GM12891 (cell line): ENCODE measurements around the gene SAP30BP.

ENCODE experiments used
- POLR2A ChIP-seq: IDR thresholded peaks from 2 replicates; pipeline ENCODE4 v1.6.1; 2011; ENCODE audit warnings: low read depth, low read length, control low read depth
- POLR2AphosphoS5 ChIP-seq: IDR thresholded peaks from 2 replicates; pipeline ENCODE4 v1.6.1; 2011; ENCODE audit warnings: low read depth, low read length, control low read depth

GRCh38 chr17:75658237-75658636 is 8.9 kb upstream of the SAP30BP start:
- TF ChIP-seq POLR2A (no peak), POLR2AphosphoS5 (no peak)
